Breast epithelium (tissue), 3 donors: ENCODE results near the gene AK8.

Experiments
- CTCF ChIP-seq, 3 donors: fragments of 450-650 bp; IDR thresholded peaks; one replicate each; pipeline ENCODE4 v1.5.1; 2016 to 2017; ENCODE audit warnings: antibody characterized with exemption in 3 of 3, mild to moderate bottlenecking in 3 of 3, moderate library complexity in 3 of 3
- POLR2AphosphoS5 ChIP-seq, 3 donors: sonication (generic); formaldehyde crosslinking; IDR thresholded peaks; one replicate each; pipeline ENCODE4 v1.6.1; 2017; ENCODE audit warnings: antibody characterized with exemption in 3 of 3

GRCh38 chr9:132728071-132728470 is 150.0 kb downstream of the AK8 start:
- TF ChIP-seq CTCF (IDR thresholded peaks at IDR 0.05) (no peak), POLR2AphosphoS5 (IDR thresholded peaks at IDR 0.05) (no peak)
